Adrenal gland (tissue), 5 donors: ENCODE results near the gene ATG2B.

ENCODE experiments used
- CTCF ChIP-seq, 6 experiments: fragments of 450-650 bp in 4 of 6; fragments of 200-600 bp in 2 of 6; sonication (generic) in 1 of 6; IDR thresholded peaks; 1 replicate in 5 of 6; 2 replicates in 1 of 6; pipeline versions ENCODE4 v1.5.1 to v1.8.0; 2016 to 2021; ENCODE audit warnings: antibody characterized with exemption in 6 of 6, mild to moderate bottlenecking in 2 of 6, moderate library complexity in 1 of 6
- POLR2A ChIP-seq, 2 donors: fragments of 450-650 bp; IDR thresholded peaks; one replicate each; pipeline ENCODE4 v1.6.1; 2017; ENCODE audit warnings: antibody characterized with exemption in 2 of 2, mild to moderate bottlenecking in 2 of 2, moderate library complexity in 1 of 2
- donor health status: DM: no; HTN: no; CAD: no.

GRCh38 chr14:96349286-96350075 is 13.7 kb downstream of the ATG2B start:
- TF ChIP-seq CTCF (IDR thresholded peaks at IDR 0.05) (no peak), POLR2A (IDR thresholded peaks at IDR 0.05) (no peak)
